AG04449 (cell line): ENCODE measurements around the gene COL23A1.

Experiments used
- CTCF ChIA-PET: fragments of 350-600 bp; formaldehyde crosslinking; extraction: SDS; loops from one replicate; lab custom pipeline; 2021; ENCODE audit warnings: antibody characterized with exemption; lab: Yijun Ruan, JAX
- POLR2A ChIA-PET: fragments of 400-600, 350-600 bp; formaldehyde crosslinking; extraction: SDS; loops from one replicate; lab custom pipeline; 2020; ENCODE audit warnings: antibody characterized with exemption, inconsistent platforms; lab: Yijun Ruan, JAX
- DNase-seq: peaks from one replicate; pipeline ENCODE4 v3.0.0-alpha.2; 2010; ENCODE audit warnings: low read depth, low spot score
- H3K4me3 ChIP-seq: 2 replicates; pipeline ENCODE4 v1.5.1; 2011; ENCODE audit warnings: low read depth, mild to moderate bottlenecking, control low read depth, low read length
- CTCF ChIP-seq: IDR thresholded peaks from one replicate; pipeline ENCODE4 v1.5.1; 2011; ENCODE audit warnings: mild to moderate bottlenecking, moderate library complexity, low read length, control low read depth, inconsistent platforms; ENCODE audit not compliant: insufficient read depth; ENCODE audit errors: missing control alignments

Gene COL23A1

GRCh38 chr5:178377583-178378270 is 212.5 kb downstream of the COL23A1 start:
- no peak for DNase-seq
- no peak for TF ChIP-seq CTCF
- ChIA-PET CTCF (no interaction called here), POLR2A (no interaction called here)
- no peak overlapping the region for H3K4me3 ChIP-seq

DNA sequence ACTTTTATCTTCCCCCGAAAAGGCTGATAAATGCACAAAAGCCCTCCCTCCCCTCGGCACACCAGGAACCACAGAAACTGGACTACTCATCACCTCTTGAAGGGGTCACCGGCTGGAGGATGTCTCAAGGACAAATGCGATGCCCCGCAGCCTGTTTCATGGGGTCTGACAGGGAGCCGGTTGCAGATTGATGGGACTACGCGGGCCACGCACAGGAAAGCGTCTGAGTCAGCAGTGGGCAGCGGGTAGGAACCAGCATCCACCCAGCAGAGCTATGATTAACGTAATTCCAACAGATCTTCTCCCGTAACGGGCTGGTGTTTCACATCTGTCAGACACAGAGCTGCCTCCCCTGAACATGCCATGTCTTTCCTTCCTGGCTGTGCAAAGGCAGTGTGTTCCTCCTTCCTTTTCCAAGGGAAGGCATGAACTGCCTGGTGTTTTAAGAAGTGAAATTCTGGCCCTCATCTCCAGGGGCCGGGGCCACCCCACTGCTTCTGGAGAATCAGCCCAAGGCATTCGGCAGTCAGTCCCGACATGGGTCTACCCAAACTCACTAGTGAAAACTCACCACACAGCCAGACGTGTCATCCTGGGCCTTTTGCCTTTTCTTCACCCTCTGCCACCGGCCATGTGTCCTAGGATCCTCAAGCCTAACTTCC is 213.1 kb downstream of the COL23A1 start:
- ChIA-PET POLR2A (no interaction called here), CTCF (no interaction called here)
- no peak for TF ChIP-seq CTCF
- H3K4me3 ChIP-seq: no peak overlapping the region
- no peak for DNase-seq

DNA sequence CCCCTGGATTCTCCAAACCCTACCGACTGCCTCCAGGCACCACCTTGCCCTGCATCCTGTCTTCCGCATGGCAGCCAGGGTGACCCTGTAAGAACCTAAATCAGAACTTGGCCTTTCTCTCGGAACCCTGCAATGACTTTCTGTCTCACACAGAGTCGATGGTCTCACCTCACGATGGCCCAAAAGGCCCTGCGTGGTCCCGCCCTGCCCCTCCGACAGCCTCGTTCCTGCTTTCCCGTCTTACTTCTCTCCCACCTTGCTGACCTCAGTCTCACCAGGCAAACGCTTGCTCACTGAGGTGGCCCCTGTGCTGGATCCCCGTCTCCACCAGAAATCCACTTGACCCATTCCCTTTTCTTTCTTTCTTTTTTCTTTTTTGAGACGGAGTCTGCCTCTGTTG is 214.8 kb downstream of the COL23A1 start:
- no peak for TF ChIP-seq CTCF
- ChIA-PET CTCF (no interaction called here), POLR2A (no interaction called here)
- no peak overlapping the region for H3K4me3 ChIP-seq
- DNase-seq: no peak

- POLR2A ChIA-PET: no interaction called here
- no peak for TF ChIP-seq CTCF
- CTCF ChIA-PET: no interaction called here
- no peak overlapping the region for H3K4me3 ChIP-seq
- DNase-seq: no peak
Measured at GRCh38 chr5:178373711-178374110, 216.5 kb downstream of the COL23A1 start.

GRCh38 chr5:178372142-178372571 is 218.0 kb downstream of the COL23A1 start:
- POLR2A ChIA-PET: no interaction called here
- CTCF ChIA-PET: no interaction called here
- TF ChIP-seq CTCF: no peak
- H3K4me3 ChIP-seq: no peak overlapping the region
- DNase-seq: no peak

- no peak for TF ChIP-seq CTCF
- no peak for DNase-seq
- POLR2A ChIA-PET: no interaction called here
- no peak overlapping the region for H3K4me3 ChIP-seq
- CTCF ChIA-PET: no interaction called here
Measured at GRCh38 chr5:178371362-178372111, 218.7 kb downstream of the COL23A1 start.
